GDM1 (cell line): ENCODE data around the gene EXOC6B.

Experiments
- DNase-seq: peaks from one replicate; lab custom pipeline; 2025; lab: John Stamatoyannopoulos, UW

Gene EXOC6B

GRCh38 chr2:72825257-72826155 is at the start of gene EXOC6B:
Gene EXOC6B, minus strand, starts transcription at chr2:72826033.
- peak; percentile 45 for DNase-seq

DNA sequence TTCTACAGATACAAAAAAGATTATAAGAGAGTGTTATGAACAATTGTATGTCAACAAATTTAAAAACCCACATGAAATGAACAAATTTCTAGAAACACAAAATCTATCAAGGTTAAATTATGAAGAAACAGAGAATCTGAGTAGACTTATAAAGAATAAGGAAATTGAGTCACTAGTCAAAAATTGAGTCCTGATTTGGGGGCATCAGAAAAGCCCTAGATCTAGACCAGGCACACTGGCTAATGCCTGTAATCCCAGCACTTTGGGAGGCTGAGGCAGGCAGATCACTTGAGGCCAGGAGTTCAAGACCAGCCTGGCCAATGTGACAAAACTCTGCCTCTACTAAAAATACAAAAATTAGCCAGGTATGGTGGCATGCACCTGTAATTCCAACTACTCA is 46.0 kb upstream of the EXOC6B start:
- DNase-seq = no peak

DNA sequence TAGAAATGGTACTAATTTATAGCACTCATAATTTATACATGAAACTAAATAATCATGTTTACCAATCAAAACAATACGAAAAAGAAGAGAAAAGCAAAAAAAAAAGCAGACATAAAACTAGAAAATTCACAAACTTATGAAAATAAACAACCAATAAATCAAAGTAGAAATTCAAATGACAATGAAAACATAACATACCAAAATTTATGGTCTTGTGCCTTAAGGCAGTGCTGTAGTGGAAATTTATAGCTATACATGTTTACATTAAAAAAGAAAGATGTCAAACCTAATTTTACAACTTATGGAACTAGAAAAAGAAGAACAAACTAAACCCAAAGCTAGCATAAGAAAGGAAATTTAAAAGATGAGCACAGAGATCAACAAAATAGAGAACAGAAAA is 45.2 kb upstream of the EXOC6B start:
- DNase-seq = no peak

- no peak for DNase-seq
Measured at GRCh38 chr2:72864500-72864899, 38.7 kb upstream of the EXOC6B start.

GRCh38 chr2:72863046-72863445 is 37.2 kb upstream of the EXOC6B start:
- DNase-seq = no peak

DNA sequence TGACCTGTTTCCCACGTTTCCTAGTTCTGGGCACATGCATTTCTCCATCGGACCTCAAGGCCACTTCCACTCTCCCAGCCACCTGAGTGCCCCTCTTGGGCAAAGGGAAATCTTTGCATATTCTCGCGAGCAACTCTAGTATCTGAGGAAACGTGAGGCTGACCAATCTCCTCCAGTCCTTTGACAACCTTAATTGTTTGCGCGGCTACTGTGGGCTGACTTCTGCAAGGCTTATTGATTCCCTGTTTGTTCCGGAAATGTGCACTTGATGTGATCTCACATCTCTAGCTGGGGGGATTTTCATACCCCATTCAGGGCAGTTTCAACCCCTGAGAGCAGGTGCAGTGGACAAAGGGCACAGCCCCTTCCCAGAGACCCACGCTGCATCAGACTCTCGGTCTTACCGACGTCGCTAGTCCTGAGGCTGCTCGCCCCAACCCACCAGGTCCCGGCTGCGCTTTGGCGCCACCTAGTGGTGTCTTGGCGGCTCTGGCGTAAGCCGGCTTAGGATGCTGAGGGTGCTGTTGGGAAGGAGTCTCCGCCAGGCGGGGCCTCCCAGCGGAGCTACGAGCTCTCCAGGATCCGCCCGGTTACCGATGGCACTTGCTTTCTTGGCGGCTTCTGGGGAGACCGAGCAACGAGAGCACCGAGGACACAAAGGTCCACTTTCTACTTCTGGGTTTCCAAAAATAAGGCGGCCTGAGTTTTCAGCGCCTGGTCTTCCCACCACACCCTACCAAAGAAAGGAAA is 36.6 kb upstream of the EXOC6B start:
- DNase-seq = peak; percentile 72

DNA sequence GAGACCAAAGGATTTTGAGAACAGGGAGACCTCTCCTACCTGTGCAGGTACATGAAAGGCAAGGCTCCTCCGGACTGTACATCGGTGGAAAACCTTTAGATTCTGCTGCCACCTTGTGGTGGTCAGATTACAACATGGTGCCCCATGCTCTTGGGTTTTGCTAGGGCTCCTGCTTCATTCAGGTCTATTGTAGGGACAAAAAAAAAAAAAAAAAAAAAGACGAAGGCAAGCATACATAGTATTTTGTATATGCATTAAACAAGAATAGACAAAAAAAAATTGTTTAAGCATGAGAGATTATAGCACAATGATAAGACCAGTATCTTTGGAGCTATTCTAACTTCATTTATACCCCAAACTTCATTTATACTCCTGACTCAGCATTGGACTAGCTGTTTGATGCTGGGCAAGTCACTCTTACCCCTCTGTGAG is 34.0 kb upstream of the EXOC6B start:
- DNase-seq = peak; percentile 28

DNA sequence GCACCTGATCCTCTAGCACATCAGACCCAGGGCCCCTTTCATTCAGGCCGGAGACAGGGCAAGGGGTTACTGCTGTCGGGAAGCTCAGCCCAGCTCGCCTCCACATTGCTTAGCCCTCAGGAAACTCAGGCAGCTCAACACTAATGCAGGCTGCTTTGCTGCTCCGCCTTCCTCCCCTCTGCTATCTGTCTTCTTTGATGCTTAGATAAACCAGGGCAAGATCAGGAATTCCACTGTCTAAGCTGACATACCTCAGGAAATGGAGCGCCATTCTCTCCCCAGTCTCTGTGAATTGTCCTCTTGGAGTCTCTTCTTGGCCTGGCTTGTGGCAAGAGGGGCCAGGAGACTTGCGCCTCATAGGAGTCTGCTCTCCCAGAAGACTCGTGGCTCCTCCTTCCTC is 25.5 kb upstream of the EXOC6B start:
- no peak for DNase-seq

GRCh38 chr2:72849138-72849462 is 23.3 kb upstream of the EXOC6B start:
- no peak for DNase-seq

GRCh38 chr2:72848436-72849137 is 22.8 kb upstream of the EXOC6B start:
- DNase-seq = no peak

DNA sequence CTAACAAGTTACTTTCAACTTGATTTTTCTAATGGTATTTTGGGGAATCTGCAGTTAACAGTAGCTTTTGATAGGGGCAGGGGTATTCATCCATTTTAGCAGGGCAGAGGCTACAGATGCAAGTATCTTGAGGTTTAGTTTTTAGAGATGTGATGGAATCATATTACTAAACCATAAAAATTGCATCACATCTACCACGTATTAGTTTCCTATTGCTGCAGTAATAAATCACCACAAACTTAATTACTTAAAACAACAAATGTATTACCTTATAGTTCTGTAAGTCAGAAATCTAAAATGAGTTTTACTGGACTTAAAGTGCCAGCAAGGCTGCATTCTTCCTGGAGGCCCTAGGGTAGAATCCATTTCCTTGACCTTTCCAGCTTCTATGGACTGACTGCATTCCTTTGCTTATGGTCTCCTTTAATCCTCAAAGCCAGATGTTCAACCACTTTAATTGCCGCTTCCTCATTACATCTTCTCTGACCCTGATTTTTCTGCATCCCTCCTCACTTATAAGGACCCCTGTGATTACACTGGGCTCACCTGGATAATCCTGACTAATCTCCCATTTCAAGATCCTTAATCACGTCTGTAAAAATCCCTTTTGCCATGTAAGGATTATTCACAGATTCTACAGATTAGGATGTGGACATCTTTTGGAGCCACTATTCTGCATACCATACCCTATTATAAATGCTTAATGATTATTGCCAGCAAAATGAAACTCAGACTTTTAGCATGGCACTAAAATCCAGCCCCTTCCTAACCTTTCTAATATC is 21.9 kb upstream of the EXOC6B start:
- no peak for DNase-seq

GRCh38 chr2:72846171-72847095 is 20.6 kb upstream of the EXOC6B start:
- DNase-seq = no peak

DNA sequence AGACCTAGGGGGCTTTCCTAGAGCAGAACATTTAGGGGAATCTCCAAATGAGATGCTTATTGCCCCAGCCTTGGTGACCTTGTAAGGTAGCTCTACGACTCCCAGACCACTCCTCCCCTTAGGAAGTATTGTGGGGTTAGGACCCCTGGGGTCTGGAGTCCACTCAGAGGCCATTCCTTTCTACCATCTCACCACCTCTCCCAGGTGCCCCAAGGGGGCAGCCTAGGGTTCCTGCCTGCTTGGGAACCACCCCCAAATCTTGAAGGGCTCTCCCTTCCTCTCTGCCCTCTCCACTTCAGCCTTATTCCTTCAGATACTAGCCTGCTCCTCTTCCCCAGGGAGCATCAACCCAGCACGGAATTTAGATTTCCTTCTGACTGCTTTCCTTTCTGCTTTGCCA is 17.5 kb upstream of the EXOC6B start:
- DNase-seq = no peak

DNA sequence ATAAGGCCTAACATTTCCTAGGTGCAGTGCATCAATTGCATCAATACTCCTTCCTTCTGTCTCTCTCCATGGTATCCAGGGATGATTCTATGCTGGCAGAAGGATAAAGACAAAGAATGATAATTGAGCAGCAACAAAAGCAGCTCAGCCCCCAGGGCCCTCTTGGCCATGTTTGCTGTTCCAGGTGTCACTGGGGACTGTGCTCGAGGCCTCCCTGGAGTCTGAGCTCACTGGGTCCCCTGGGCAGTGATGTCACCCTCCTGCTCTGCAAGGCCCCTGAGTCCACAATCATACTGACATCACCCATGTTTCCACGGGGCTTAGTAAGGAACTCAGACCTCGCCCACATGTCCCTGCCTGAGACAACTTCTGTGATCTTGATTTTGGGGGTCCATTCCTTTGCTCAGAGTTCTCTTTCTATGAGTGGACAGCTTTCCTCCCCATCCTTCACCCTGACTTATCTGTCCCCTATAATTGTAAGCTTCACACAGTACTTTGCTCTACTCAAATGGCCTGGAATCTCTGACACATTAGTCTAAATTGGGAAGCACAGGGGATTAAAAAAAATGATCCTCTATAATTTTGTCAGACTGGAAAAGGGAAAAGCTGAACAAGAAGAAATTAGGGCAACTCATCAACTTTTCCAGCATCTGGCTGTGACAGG is 15.8 kb upstream of the EXOC6B start:
- no peak for DNase-seq

DNA sequence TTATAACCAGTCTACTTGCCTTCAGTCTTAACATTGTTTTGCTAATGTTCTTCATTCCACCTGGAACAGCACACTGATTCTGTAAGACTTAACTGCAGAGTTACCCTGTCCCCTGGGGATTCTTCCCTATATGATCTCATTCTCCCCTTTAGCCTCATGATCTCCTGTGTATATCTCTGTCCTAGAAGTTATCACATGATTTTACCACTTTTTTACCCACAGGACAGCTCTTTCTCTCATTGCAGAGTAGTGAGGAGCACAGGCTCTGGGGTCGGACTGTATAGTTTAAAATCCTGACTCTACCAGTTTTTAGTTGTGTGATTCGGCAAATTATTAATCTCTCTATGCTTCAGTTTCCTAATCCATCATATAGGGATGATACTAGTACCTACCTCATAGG is 14.2 kb upstream of the EXOC6B start:
- DNase-seq = no peak

DNA sequence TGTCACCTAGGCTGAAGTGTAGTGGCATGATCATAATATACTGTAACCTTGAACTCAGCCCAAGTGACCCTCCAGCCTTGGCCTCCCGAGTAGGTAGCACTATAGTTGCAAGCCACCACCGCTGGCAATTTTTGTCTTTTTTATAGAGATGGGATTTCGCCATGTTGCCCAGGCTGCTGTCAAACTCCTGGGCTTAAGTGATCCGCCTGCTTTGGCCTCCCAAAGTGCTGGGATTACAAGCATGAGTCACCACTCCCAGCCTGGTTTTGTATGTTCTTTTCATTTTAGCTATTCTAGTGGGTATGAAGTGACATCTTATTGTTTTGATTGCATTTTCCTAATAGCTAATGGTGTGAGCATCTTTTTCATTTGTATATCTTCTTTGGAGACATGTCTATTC is 11.3 kb upstream of the EXOC6B start:
- no peak for DNase-seq

- no peak for DNase-seq
Measured at GRCh38 chr2:72835403-72835802, 9.6 kb upstream of the EXOC6B start.

- no peak for DNase-seq
Measured at GRCh38 chr2:72834596-72834995, 8.8 kb upstream of the EXOC6B start.

- no peak for DNase-seq
Measured at GRCh38 chr2:72833084-72833714, 7.4 kb upstream of the EXOC6B start.

- DNase-seq = no peak
Measured at GRCh38 chr2:72830273-72830672, 4.4 kb upstream of the EXOC6B start.
